PC-9 (cell line): ENCODE measurements around the gene TMCO4. TPM values are rescaled to one million over a fixed set of nuclear protein-coding genes. Genes with fewer than 3 reads are reported as not detected.

ENCODE experiments used
- BruUV-seq: library from RNA; stranded (reverse); fragments of 400-500 nt; replicated peaks from 2 replicates; lab custom pipeline; 2021; lab: Mats Ljungman, UMichigan
- CTCF ChIA-PET: fragments of 300-600 bp; sonication (Branson Sonifier 250); formaldehyde crosslinking; loops from one replicate; lab custom pipeline; 2022; ENCODE audit warnings: antibody characterized with exemption; lab: Charles Lee
- POLR2A ChIA-PET: fragments of 300-600 bp; sonication (Branson Sonifier 250); formaldehyde crosslinking; loops from one replicate; lab custom pipeline; 2022; ENCODE audit warnings: antibody characterized with exemption; ENCODE audit not compliant: unreplicated experiment; lab: Charles Lee
- DNase-seq, 2 experiments: peaks; one replicate each; pipeline versions ENCODE4 v3.0.0 to v3.0.0-alpha.2; 2015 to 2022; ENCODE audit warnings: mixed read lengths in 1 of 2
- H2AFZ ChIP-seq: fragments of 200-600 bp; sonication (generic); 2 replicates; pipeline ENCODE4 v1.8.1; 2017; ENCODE audit warnings: antibody characterized with exemption
- H3F3A ChIP-seq: fragments of 200-600 bp; sonication (generic); 2 replicates; pipeline ENCODE4 v1.8.1; 2017; ENCODE audit warnings: antibody characterized with exemption, mild to moderate bottlenecking, low read depth; ENCODE audit not compliant: insufficient read depth
- H3K27ac ChIP-seq: fragments of 200-600 bp; sonication (generic); 2 replicates; pipeline ENCODE4 v1.6.1; 2016; ENCODE audit warnings: mixed run types
- H3K27me3 ChIP-seq: fragments of 200-600 bp; sonication (generic); 2 replicates; pipeline ENCODE4 v1.6.1; 2016; ENCODE audit warnings: low read depth, mixed run types; ENCODE audit not compliant: insufficient read depth
- H3K36me3 ChIP-seq: fragments of 200-600 bp; sonication (generic); 2 replicates; pipeline ENCODE4 v1.6.1; 2016; ENCODE audit warnings: low read depth, mixed run types
- H3K4me1 ChIP-seq: fragments of 200-600 bp; sonication (generic); replicated peaks from 2 replicates; pipeline ENCODE4 v1.6.1; 2016; ENCODE audit warnings: mixed run types; ENCODE audit not compliant: insufficient read depth
- H3K4me2 ChIP-seq: fragments of 200-600 bp; sonication (generic); 2 replicates; pipeline ENCODE4 v1.6.1; 2017; ENCODE audit warnings: mixed run types
- H3K4me3 ChIP-seq: fragments of 200-600 bp; sonication (generic); 2 replicates; pipeline ENCODE4 v1.6.1; 2016; ENCODE audit warnings: mixed run types
- H3K79me2 ChIP-seq: fragments of 200-600 bp; sonication (generic); 2 replicates; pipeline ENCODE4 v1.6.1; 2017; ENCODE audit warnings: low read depth, mixed run types
- H3K9me2 ChIP-seq: fragments of 200-600 bp; sonication (generic); 2 replicates; pipeline ENCODE4 v1.8.1; 2017; ENCODE audit warnings: mild to moderate bottlenecking; ENCODE audit not compliant: insufficient read depth
- H3K9me3 ChIP-seq: fragments of 200-600 bp; sonication (generic); 2 replicates; pipeline ENCODE4 v1.8.1; 2016; ENCODE audit warnings: low read depth; ENCODE audit not compliant: insufficient read depth
- H4K20me1 ChIP-seq: fragments of 200-600 bp; sonication (generic); 2 replicates; pipeline ENCODE4 v1.8.1; 2017; ENCODE audit not compliant: insufficient read depth
- EZH2 ChIP-seq: fragments of 200-600 bp; sonication (generic); IDR thresholded peaks from 2 replicates; pipeline ENCODE4 v1.8.0; 2017; ENCODE audit warnings: antibody characterized with exemption, low read depth
- intact Hi-C: fragments of 100-400 bp; cut with micrococcal nuclease; formaldehyde crosslinking; loops from one replicate; pipeline ENCODE4 v1.10.0; 2022; ENCODE audit not compliant: unreplicated experiment
- total RNA-seq: library from RNA; stranded (reverse); gene quantifications from 2 replicates; pipeline ENCODE4 v1.2.3, GENCODE V29; 2021
- TF ChIP-seq, protein P1 (sequence below): fragments of 200-600 bp; sonication (generic); conservative IDR thresholded peaks from 2 replicates; pipeline ENCODE4 v1.6.1; 2017; ENCODE audit warnings: mixed run types, antibody characterized with exemption, mild to moderate bottlenecking, moderate library complexity

The TMCO4 gene
- total RNA-seq, 1 experiment from 2014 or later: 22.6 TPM

DNA sequence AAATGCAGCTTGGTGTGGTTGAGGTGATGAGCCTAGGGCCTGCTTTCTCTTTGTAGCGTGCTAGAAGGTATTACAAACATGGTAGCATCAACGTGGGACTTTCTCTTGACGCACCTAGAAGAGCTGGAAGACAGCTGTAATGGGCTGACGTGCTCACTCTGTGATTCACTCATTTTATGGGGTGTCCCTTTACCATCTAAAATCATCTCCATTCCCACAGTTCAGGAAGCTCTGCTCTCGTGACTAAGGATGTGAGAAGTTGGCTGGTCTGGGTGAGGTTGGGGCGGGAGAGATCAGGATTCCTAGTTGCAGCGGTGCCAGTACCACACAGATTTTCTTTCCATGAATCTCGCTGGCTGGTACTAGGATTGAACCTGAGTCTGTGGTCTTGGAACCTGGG lies 130.8 kb downstream of the TMCO4 start:
- no peak overlapping the region for H3K4me2 ChIP-seq
- intact Hi-C loops: no loop called here
- no peaks in the 10 kb centered on the region for H3F3A ChIP-seq
- H3K4me1 ChIP-seq: no peaks in the 10 kb centered on the region
- no peaks in the 10 kb centered on the region for H3K9me2 ChIP-seq
- H3K79me2 ChIP-seq: no peaks in the 10 kb centered on the region
- no TSS peak for BruUV-seq
- H2AFZ ChIP-seq: no peak overlapping the region
- no peak overlapping the region for H3K27ac ChIP-seq
- H3K9me3 ChIP-seq: no peaks in the 10 kb centered on the region
- TF ChIP-seq, protein P1, sequence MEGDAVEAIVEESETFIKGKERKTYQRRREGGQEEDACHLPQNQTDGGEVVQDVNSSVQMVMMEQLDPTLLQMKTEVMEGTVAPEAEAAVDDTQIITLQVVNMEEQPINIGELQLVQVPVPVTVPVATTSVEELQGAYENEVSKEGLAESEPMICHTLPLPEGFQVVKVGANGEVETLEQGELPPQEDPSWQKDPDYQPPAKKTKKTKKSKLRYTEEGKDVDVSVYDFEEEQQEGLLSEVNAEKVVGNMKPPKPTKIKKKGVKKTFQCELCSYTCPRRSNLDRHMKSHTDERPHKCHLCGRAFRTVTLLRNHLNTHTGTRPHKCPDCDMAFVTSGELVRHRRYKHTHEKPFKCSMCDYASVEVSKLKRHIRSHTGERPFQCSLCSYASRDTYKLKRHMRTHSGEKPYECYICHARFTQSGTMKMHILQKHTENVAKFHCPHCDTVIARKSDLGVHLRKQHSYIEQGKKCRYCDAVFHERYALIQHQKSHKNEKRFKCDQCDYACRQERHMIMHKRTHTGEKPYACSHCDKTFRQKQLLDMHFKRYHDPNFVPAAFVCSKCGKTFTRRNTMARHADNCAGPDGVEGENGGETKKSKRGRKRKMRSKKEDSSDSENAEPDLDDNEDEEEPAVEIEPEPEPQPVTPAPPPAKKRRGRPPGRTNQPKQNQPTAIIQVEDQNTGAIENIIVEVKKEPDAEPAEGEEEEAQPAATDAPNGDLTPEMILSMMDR: no peak
- TF ChIP-seq EZH2: no peak
- ChIA-PET POLR2A (no interaction called here), CTCF (interaction anchor here (0.6 kb wide), 1 partner anchor 25 kb away, joined by 4 read pairs; no protein-coding TSS in a partner anchor)
- no peaks in the 10 kb centered on the region for H3K27me3 ChIP-seq
- H4K20me1 ChIP-seq: no peaks in the 10 kb centered on the region
- H3K36me3 ChIP-seq: no peaks in the 10 kb centered on the region
- H3K4me3 ChIP-seq: no peak overlapping the region
- DNase-seq: no peak

DNA sequence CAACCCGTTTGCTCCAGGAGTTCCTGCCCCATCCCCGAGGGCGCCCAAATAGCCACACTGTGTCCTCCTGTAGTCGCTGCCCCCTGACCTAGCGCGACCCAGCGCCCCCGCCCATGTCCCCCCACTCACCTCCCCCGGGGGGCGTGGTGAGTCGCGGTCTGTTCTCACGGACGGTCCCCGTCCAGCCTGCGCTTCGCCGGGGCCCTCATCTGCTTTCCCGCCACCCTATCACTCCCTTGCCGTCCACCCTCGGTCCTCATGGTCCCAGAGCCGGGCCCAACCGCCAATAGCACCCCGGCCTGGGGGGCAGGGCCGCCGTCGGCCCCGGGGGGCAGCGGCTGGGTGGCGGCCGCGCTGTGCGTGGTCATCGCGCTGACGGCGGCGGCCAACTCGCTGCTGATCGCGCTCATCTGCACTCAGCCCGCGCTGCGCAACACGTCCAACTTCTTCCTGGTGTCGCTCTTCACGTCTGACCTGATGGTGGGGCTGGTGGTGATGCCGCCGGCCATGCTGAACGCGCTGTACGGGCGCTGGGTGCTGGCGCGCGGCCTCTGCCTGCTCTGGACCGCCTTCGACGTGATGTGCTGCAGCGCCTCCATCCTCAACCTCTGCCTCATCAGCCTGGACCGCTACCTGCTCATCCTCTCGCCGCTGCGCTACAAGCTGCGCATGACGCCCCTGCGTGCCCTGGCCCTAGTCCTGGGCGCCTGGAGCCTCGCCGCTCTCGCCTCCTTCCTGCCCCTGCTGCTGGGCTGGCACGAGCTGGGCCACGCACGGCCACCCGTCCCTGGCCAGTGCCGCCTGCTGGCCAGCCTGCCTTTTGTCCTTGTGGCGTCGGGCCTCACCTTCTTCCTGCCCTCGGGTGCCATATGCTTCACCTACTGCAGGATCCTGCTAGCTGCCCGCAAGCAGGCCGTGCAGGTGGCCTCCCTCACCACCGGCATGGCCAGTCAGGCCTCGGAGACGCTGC lies 133.9 kb downstream of the TMCO4 start:
- BruUV-seq: no TSS peak
- no peak overlapping the region for H3K4me3 ChIP-seq
- DNase-seq: no peak
- no peaks in the 10 kb centered on the region for H3K79me2 ChIP-seq
- no peak overlapping the region for H3K27ac ChIP-seq
- H2AFZ ChIP-seq: no peak overlapping the region
- H3K9me2 ChIP-seq: no peaks in the 10 kb centered on the region
- no peak overlapping the region for H3K4me2 ChIP-seq
- no peaks in the 10 kb centered on the region for H3K9me3 ChIP-seq
- intact Hi-C loops: no loop called here
- ChIA-PET CTCF (no interaction called here), POLR2A (no interaction called here)
- H3K4me1 ChIP-seq: no peaks in the 10 kb centered on the region
- H3F3A ChIP-seq: peaks cover 5% of the 10 kb centered on the region; the same call in 1 of the 2 replicates
- no peaks in the 10 kb centered on the region for H3K36me3 ChIP-seq
- H3K27me3 ChIP-seq: no peaks in the 10 kb centered on the region
- TF ChIP-seq, protein P1: no peak
- no peak for TF ChIP-seq EZH2
- H4K20me1 ChIP-seq: no peaks in the 10 kb centered on the region

DNA sequence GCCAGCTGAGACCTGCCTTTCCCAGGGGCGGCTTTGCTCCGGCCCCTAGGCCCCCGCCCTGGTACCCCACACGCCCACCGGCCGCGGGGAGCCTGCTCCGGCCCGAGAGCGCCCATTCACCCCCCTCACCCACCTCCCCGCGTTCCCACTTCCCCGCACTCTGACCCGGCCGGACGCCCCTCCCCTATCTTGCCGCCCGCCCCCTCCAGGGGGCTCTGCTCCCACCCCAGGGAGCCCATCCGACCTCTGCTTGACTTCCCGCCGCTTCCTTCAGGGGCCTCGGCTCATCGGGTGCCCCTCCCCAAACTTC lies 134.6 kb downstream of the TMCO4 start:
- Histone ChIP-seq H3K4me2 (no peak overlapping the region; the same call in 1 of the 2 replicates), H3K9me3 (no peaks in the 10 kb centered on the region), H2AFZ (no peak overlapping the region), H3K36me3 (no peaks in the 10 kb centered on the region), H4K20me1 (no peaks in the 10 kb centered on the region), H3K27ac (no peak overlapping the region), H3K79me2 (no peaks in the 10 kb centered on the region), H3K4me1 (no peaks in the 10 kb centered on the region), H3F3A (peaks cover 5% of the 10 kb centered on the region; the same call in 1 of the 2 replicates), H3K9me2 (no peaks in the 10 kb centered on the region), H3K27me3 (no peaks in the 10 kb centered on the region), H3K4me3 (no peak overlapping the region)
- ChIA-PET CTCF (no interaction called here), POLR2A (no interaction called here)
- DNase-seq: no peak
- BruUV-seq: no TSS peak
- intact Hi-C loops: no loop called here
- TF ChIP-seq EZH2: no peak
- TF ChIP-seq, protein P1: no peak
